Endothelial cell of umbilical vein (primary cell): ENCODE results near the gene GEMIN4. TPM values are rescaled to one million over a fixed set of nuclear protein-coding genes. Genes with fewer than 3 reads are reported as not detected.
A peak's percentile ranks its signal among the peaks of the same experiment; 100 is the strongest.

Source experiments
- BruUV-seq: library from RNA; stranded (reverse); fragments of 400-500 nt; replicated peaks from 2 replicates; lab custom pipeline; 2021; lab: Mats Ljungman, UMichigan
- CTCF ChIA-PET: fragments of 300-600, 350-600 bp; sonication (Branson Sonifier 250); formaldehyde crosslinking; loops from one replicate; lab custom pipeline; 2021; ENCODE audit warnings: antibody characterized with exemption, inconsistent platforms; lab: Charles Lee
- POLR2A ChIA-PET: fragments of 300-600, 350-600 bp; sonication (Branson Sonifier 250); formaldehyde crosslinking; loops from one replicate; lab custom pipeline; 2021; ENCODE audit warnings: antibody characterized with exemption, inconsistent platforms; lab: Charles Lee
- DNase-seq: peaks from one replicate; pipeline ENCODE4 v3.0.0-alpha.2; 2011; ENCODE audit warnings: low read depth, low spot score
- FAIRE-seq: peaks from 2 replicates; lab custom pipeline; 2011; peaks lifted over from hg19 to GRCh38; lab: Jason Lieb, UNC
- H2AFZ ChIP-seq: 2 replicates; pipeline ENCODE4 v1.6.0; 2012; ENCODE audit warnings: low read depth, low read length, control low read depth, inconsistent platforms
- H3K27ac ChIP-seq: 2 replicates; pipeline ENCODE4 v1.5.1; 2011; ENCODE audit warnings: low read depth, mild to moderate bottlenecking, control low read depth, low read length, moderate library complexity; ENCODE audit not compliant: insufficient read depth
- H3K27me3 ChIP-seq, 2 experiments: 2 replicates each; pipeline versions ENCODE4 v1.6.0 to v1.6.1; 2011; ENCODE audit warnings: low read length in 2 of 2, mixed read lengths in 1 of 2; ENCODE audit not compliant: control insufficient read depth in 2 of 2, insufficient read depth in 2 of 2
- H3K36me3 ChIP-seq, 2 experiments: 2 replicates in 1 of 2; 3 replicates in 1 of 2; pipeline ENCODE4 v1.5.1; 2011; ENCODE audit warnings: low read length in 2 of 2, mild to moderate bottlenecking in 1 of 2, moderate library complexity in 1 of 2; ENCODE audit not compliant: control insufficient read depth in 2 of 2, insufficient read depth in 2 of 2; ENCODE audit errors: extremely low read depth in 1 of 2
- H3K4me1 ChIP-seq: 3 replicates; pipeline ENCODE4 v1.5.1; 2011; ENCODE audit warnings: mild to moderate bottlenecking, low read length; ENCODE audit not compliant: control insufficient read depth, insufficient read depth; ENCODE audit errors: extremely low read depth
- H3K4me2 ChIP-seq: 2 replicates; pipeline ENCODE4 v1.6.1; 2011; ENCODE audit warnings: low read length, control low read depth, mixed read lengths; ENCODE audit not compliant: insufficient read depth
- H3K4me3 ChIP-seq, 3 experiments: fragments of 200-600 bp in 1 of 3; sonication (generic), shearing (Covaris generic) in 1 of 3; replicated peaks in 1 of 3; 2 replicates each; pipeline ENCODE4 v1.5.1; 2011 to 2016; ENCODE audit warnings: control low read depth in 3 of 3, low read length in 3 of 3, mild to moderate bottlenecking in 2 of 3, inconsistent platforms in 1 of 3, low read depth in 1 of 3, moderate library complexity in 1 of 3; ENCODE audit not compliant: insufficient read depth in 1 of 3
- H3K79me2 ChIP-seq: 2 replicates; pipeline ENCODE4 v1.6.0; 2012; ENCODE audit warnings: low read length, inconsistent platforms; ENCODE audit not compliant: control insufficient read depth, insufficient read depth
- H3K9ac ChIP-seq: replicated peaks from 2 replicates; pipeline ENCODE3; 2011; ENCODE audit warnings: low read length, control low read depth; ENCODE audit not compliant: insufficient read depth; ENCODE audit errors: extremely low read depth
- H3K9me1 ChIP-seq: replicated peaks from 3 replicates; pipeline ENCODE4 v1.6.0; 2011; ENCODE audit warnings: mild to moderate bottlenecking, low read length; ENCODE audit not compliant: control insufficient read depth, insufficient read depth; ENCODE audit errors: extremely low read depth
- H3K9me3 ChIP-seq: replicated peaks from 2 replicates; pipeline ENCODE4 v1.5.1; 2012; ENCODE audit warnings: low read length, inconsistent platforms; ENCODE audit not compliant: control insufficient read depth, insufficient read depth
- H4K20me1 ChIP-seq: replicated peaks from 2 replicates; pipeline ENCODE3; 2011; ENCODE audit warnings: mild to moderate bottlenecking, low read length; ENCODE audit not compliant: control insufficient read depth, insufficient read depth; ENCODE audit errors: extremely low read depth
- EZH2 ChIP-seq: IDR thresholded peaks from 2 replicates; pipeline ENCODE4 v1.6.1; 2012; ENCODE audit warnings: borderline replicate concordance, low read depth, mild to moderate bottlenecking, moderate library complexity, low read length, inconsistent platforms; ENCODE audit not compliant: severe bottlenecking
- FOS ChIP-seq: IDR thresholded peaks from 2 replicates; pipeline ENCODE4 v1.6.1; 2011; ENCODE audit warnings: mild to moderate bottlenecking, low read length, moderate library complexity, borderline replicate concordance; ENCODE audit not compliant: insufficient read depth
- GATA2 ChIP-seq: IDR thresholded peaks from 2 replicates; pipeline ENCODE4 v1.7.0; 2011; ENCODE audit warnings: low read depth, mild to moderate bottlenecking, moderate library complexity, mixed read lengths, low read length; ENCODE audit not compliant: insufficient read length, insufficient read depth
- JUN ChIP-seq: IDR thresholded peaks from 2 replicates; pipeline ENCODE4 v1.6.1; 2011; ENCODE audit warnings: borderline replicate concordance, low read depth; ENCODE audit not compliant: insufficient read length, insufficient read depth
- MYC ChIP-seq: IDR thresholded peaks from one replicate; pipeline ENCODE4 v1.6.1; 2011; ENCODE audit warnings: mild to moderate bottlenecking, low read depth, low read length
- POLR2A ChIP-seq: IDR thresholded peaks from 2 replicates; pipeline ENCODE4 v1.6.1; 2012; ENCODE audit warnings: low read depth, mild to moderate bottlenecking, control low read depth, low read length
- POLR2AphosphoS5 ChIP-seq: IDR thresholded peaks from 2 replicates; pipeline ENCODE4 v1.6.1; 2012; ENCODE audit warnings: low read depth, mild to moderate bottlenecking, control low read depth, low read length, moderate library complexity; ENCODE audit not compliant: insufficient read depth
- dilution Hi-C: fragments of 300-500 bp; cut with MboI; formaldehyde crosslinking; loops from one replicate; pipeline ENCODE4 v1.15.0; 2019; ENCODE audit warnings: low sequenced_read_pairs; ENCODE audit not compliant: extremely low pct_ligation_motif_present
- intact Hi-C: fragments of 100-400 bp; cut with micrococcal nuclease; formaldehyde crosslinking; loops from one replicate; pipeline ENCODE4 v1.10.0; 2022
- polyA plus RNA-seq, 4 experiments: library from polyadenylated mRNA; depleted of rRNA in 3 of 4; stranded (reverse) in 3 of 4; unstranded in 1 of 4; fragments of >200 nt; gene quantifications; 2 replicates each; pipeline versions ENCODE4 v1.2.1 to v1.2.3, GENCODE V29; 2011 to 2012; ENCODE audit warnings: missing spikeins in 1 of 4
- total RNA-seq: library from RNA; stranded (reverse); gene quantifications from 2 replicates; pipeline ENCODE4 v1.2.3, GENCODE V29; 2021
- TF ChIP-seq, protein P1 (sequence below): IDR thresholded peaks from 2 replicates; pipeline ENCODE4 v1.6.1; 2011; ENCODE audit not compliant: insufficient read depth, insufficient read length
- TF ChIP-seq, protein P2 (sequence below), 2 donors: IDR thresholded peaks; 1 replicate in 1 of 2; 2 replicates in 1 of 2; pipeline ENCODE4 v1.5.1; 2011; ENCODE audit warnings: low read length in 2 of 2, mild to moderate bottlenecking in 2 of 2, moderate library complexity in 2 of 2, control low read depth in 1 of 2, inconsistent platforms in 1 of 2, low read depth in 1 of 2; ENCODE audit not compliant: insufficient read depth in 1 of 2; ENCODE audit errors: extremely low read depth in 1 of 2

GEMIN4 gene
- total and polyA plus RNA-seq, 2 donors (not counting 3 experiments of a cell fraction or from before 2014, with no cell fraction given): 23.5 to 29.9 TPM

DNA sequence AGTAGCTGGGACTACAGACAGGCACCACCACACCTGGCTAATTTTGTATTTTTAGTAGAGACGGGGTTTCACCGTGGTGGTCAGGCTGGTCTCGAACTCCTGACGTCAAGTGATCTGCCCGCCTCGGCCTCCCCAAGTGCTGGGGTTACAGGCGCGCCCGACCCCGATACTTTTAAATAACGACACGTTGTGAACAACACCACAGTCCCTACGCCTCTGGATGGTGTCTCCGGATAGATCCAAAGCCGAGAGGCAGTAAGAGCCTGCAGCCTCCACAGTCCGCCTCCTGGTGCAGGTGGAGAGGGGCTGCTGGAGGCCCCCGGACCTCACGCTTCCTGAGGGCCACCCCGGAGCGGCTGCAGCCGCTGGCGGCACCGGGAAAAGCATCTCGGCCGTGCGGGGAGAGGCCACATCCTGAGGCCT is 20.4 kb downstream of the GEMIN4 start:
- dilution Hi-C loops: no loop called here
- POLR2A ChIA-PET: no interaction called here
- H3K27ac ChIP-seq: no peak overlapping the region

More for the DNA sequence above, 20.4 kb downstream of the GEMIN4 start:
- Histone ChIP-seq H3K79me2 (peaks cover 32% of the 10 kb centered on the region), H2AFZ (peak overlapping the region; percentile 69), H4K20me1 (no peaks in the 10 kb centered on the region), H3K27me3 (no peaks in the 10 kb centered on the region), H3K9me3 (no peaks in the 10 kb centered on the region), H3K4me3 (peak overlapping the region; percentile 30 to 91 (median 66)), H3K4me2 (peak overlapping the region; percentile 50), H3K9me1 (no peaks in the 10 kb centered on the region), H3K36me3 (no peaks in the 10 kb centered on the region), H3K9ac (peak overlapping the region; percentile 64), H3K4me1 (peaks cover 15% of the 10 kb centered on the region)
- BruUV-seq: no TSS peak
- TF ChIP-seq JUN (no peak), FOS (no peak), MYC (no peak), POLR2A (no peak), POLR2AphosphoS5 (no peak), EZH2 (no peak), GATA2 (no peak)
- TF ChIP-seq, protein P1, sequence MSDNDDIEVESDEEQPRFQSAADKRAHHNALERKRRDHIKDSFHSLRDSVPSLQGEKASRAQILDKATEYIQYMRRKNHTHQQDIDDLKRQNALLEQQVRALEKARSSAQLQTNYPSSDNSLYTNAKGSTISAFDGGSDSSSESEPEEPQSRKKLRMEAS: no peak
- TF ChIP-seq, protein P2, sequence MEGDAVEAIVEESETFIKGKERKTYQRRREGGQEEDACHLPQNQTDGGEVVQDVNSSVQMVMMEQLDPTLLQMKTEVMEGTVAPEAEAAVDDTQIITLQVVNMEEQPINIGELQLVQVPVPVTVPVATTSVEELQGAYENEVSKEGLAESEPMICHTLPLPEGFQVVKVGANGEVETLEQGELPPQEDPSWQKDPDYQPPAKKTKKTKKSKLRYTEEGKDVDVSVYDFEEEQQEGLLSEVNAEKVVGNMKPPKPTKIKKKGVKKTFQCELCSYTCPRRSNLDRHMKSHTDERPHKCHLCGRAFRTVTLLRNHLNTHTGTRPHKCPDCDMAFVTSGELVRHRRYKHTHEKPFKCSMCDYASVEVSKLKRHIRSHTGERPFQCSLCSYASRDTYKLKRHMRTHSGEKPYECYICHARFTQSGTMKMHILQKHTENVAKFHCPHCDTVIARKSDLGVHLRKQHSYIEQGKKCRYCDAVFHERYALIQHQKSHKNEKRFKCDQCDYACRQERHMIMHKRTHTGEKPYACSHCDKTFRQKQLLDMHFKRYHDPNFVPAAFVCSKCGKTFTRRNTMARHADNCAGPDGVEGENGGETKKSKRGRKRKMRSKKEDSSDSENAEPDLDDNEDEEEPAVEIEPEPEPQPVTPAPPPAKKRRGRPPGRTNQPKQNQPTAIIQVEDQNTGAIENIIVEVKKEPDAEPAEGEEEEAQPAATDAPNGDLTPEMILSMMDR (IDR thresholded peaks at IDR 0.05; ENCODE audit: extremely low read depth in 1 of 2, insufficient read depth in 1 of 2, low read depth in 1 of 2, low read length in 2 of 2): no peak
- intact Hi-C loops: no loop called here
- FAIRE-seq (peak; percentile 52), DNase-seq (no peak)
- CTCF ChIA-PET: interaction anchor here (0.8 kb wide), 1 partner anchor 50 kb away, joined by 3 read pairs; the partner anchor contains the start of genes GLOD4 and MRM3
